B cell (primary cell): Measurements from ENCODE around the gene ABHD6. TPM values are rescaled to one million over a fixed set of nuclear protein-coding genes. Genes with fewer than 3 reads are reported as not detected.

Source experiments
- ATAC-seq: fragments of 200-7000 bp; cut with Tn5 transposase; one replicate; pipeline ENCODE4 v1.10.0; 2021; ENCODE audit warnings: low read depth, mild to moderate bottlenecking, moderate number of reproducible peaks, moderate library complexity
- CTCF ChIA-PET: fragments of 350-600 bp; sonication (Branson Sonifier 250); formaldehyde crosslinking; loops from one replicate; lab custom pipeline; 2021; ENCODE audit warnings: antibody characterized with exemption, inconsistent platforms; lab: Charles Lee
- POLR2A ChIA-PET: fragments of 350-600 bp; sonication (Branson Sonifier 250); formaldehyde crosslinking; loops from one replicate; lab custom pipeline; 2021; ENCODE audit warnings: antibody characterized with exemption; lab: Charles Lee
- DNase-seq: peaks from one replicate; pipeline ENCODE4 v3.0.0; 2013
- H2AFZ ChIP-seq: 2 replicates; pipeline ENCODE4 v1.6.1; 2012; ENCODE audit warnings: mild to moderate bottlenecking, low read depth, low read length; ENCODE audit not compliant: insufficient read depth, poor library complexity, severe bottlenecking
- H3K27ac ChIP-seq, 2 donors: 1 replicate in 1 of 2; 2 replicates in 1 of 2; pipeline ENCODE4 v1.5.1; 2012 to 2013; ENCODE audit warnings: low read length in 2 of 2, mild to moderate bottlenecking in 2 of 2, moderate library complexity in 1 of 2
- H3K27me3 ChIP-seq, 4 experiments: fragments of 200-600 bp in 1 of 4; sonication (generic) in 1 of 4; replicated peaks in 1 of 4; 1 replicate in 2 of 4; 2 replicates in 2 of 4; pipeline versions ENCODE4 v1.6.1 to v1.7.0; 2013 to 2016; ENCODE audit warnings: low read length in 3 of 4, mild to moderate bottlenecking in 2 of 4, mixed read lengths in 1 of 4, moderate library complexity in 1 of 4; ENCODE audit not compliant: insufficient read depth in 4 of 4, control insufficient read depth in 3 of 4; ENCODE audit errors: control extremely low read depth in 1 of 4
- H3K36me3 ChIP-seq, 2 experiments: replicated peaks in 1 of 2; 1 replicate in 1 of 2; 2 replicates in 1 of 2; pipeline versions ENCODE4 v1.6.1 to v1.7.1; 2013; ENCODE audit warnings: low read length in 1 of 2; ENCODE audit not compliant: insufficient read depth in 2 of 2, control insufficient read depth in 1 of 2; ENCODE audit errors: control extremely low read depth in 1 of 2, extremely low read depth in 1 of 2
- H3K4me1 ChIP-seq, 2 donors: fragments of 200-600 bp in 1 of 2; sonication (generic) in 1 of 2; 1 replicate in 1 of 2; 2 replicates in 1 of 2; pipeline versions ENCODE4 v1.5.1 to v1.6.1; 2013 to 2017; ENCODE audit warnings: low read length in 2 of 2; ENCODE audit not compliant: control insufficient read depth in 2 of 2, insufficient read depth in 2 of 2
- H3K4me2 ChIP-seq: replicated peaks from 2 replicates; pipeline ENCODE3; 2012; ENCODE audit warnings: mild to moderate bottlenecking, low read depth, low read length; ENCODE audit not compliant: poor library complexity, severe bottlenecking
- H3K4me3 ChIP-seq, 5 experiments: fragments of 200-600 bp in 1 of 5; sonication (generic) in 1 of 5; 1 replicate in 3 of 5; 2 replicates in 2 of 5; pipeline versions ENCODE4 v1.5.1 to v1.7.0; 2011 to 2016; ENCODE audit warnings: low read length in 4 of 5, mild to moderate bottlenecking in 4 of 5, low read depth in 2 of 5, control low read depth in 1 of 5, moderate library complexity in 1 of 5; ENCODE audit not compliant: insufficient read depth in 1 of 5; ENCODE audit errors: control extremely low read depth in 1 of 5, extremely low read depth in 1 of 5
- H3K79me2 ChIP-seq: fragments of 200-600 bp; sonication (generic); one replicate; pipeline ENCODE4 v1.6.0; 2016; ENCODE audit warnings: low read length; ENCODE audit not compliant: control insufficient read depth, insufficient read depth
- H3K9ac ChIP-seq: fragments of 200-600 bp; sonication (generic); 2 replicates; pipeline ENCODE4 v1.6.1; 2017; ENCODE audit warnings: mild to moderate bottlenecking, low read length, moderate library complexity
- H3K9me3 ChIP-seq, 3 donors: one replicate each; pipeline versions ENCODE4 v1.6.1 to v1.7.1; 2013; ENCODE audit warnings: low read length in 2 of 3; ENCODE audit not compliant: control insufficient read depth in 2 of 3, insufficient read depth in 1 of 3; ENCODE audit errors: control extremely low read depth in 1 of 3
- H4K20me1 ChIP-seq: 2 replicates; pipeline ENCODE4 v1.6.0; 2012; ENCODE audit warnings: mild to moderate bottlenecking, low read length; ENCODE audit not compliant: insufficient read depth, control insufficient read depth, poor library complexity, severe bottlenecking
- H3K27ac Mint-ChIP-seq: one replicate; pipeline ENCODE4 v1.8.0; 2021; ENCODE audit warnings: mixed read lengths
- H3K27me3 Mint-ChIP-seq: one replicate; pipeline ENCODE4 v1.8.0; 2021; ENCODE audit warnings: mixed read lengths
- H3K4me1 Mint-ChIP-seq: one replicate; pipeline ENCODE4 v1.8.0; 2021; ENCODE audit warnings: mixed read lengths
- H3K4me3 Mint-ChIP-seq: one replicate; pipeline ENCODE4 v1.8.0; 2021; ENCODE audit warnings: mixed read lengths
- H3K9me3 Mint-ChIP-seq: one replicate; pipeline ENCODE4 v1.8.0; 2022; ENCODE audit warnings: mixed read lengths; ENCODE audit not compliant: insufficient read depth
- EZH2 ChIP-seq: IDR thresholded peaks from 2 replicates; pipeline ENCODE4 v1.6.1; 2012; ENCODE audit warnings: borderline replicate concordance, low read depth, mild to moderate bottlenecking, moderate library complexity, low read length; ENCODE audit not compliant: insufficient read depth, poor library complexity, severe bottlenecking
- WGBS: methylation state at CpG from one replicate; pipeline ENCODE4 v1.1.5; 2013; ENCODE audit warnings: missing lambda C conversion rate; ENCODE audit not compliant: insufficient coverage; 5-methylcytosine and 5-hydroxymethylcytosine counted together
- intact Hi-C: fragments of 100-400 bp; cut with micrococcal nuclease; formaldehyde crosslinking; loops from one replicate; pipeline ENCODE4 v1.10.0; 2022
- polyA plus RNA-seq: library from polyadenylated mRNA; depleted of rRNA; stranded (reverse); fragments of >200 nt; gene quantifications from 2 replicates; pipeline ENCODE4 v1.2.3, GENCODE V29; 2012
- total RNA-seq, 2 donors: library from RNA; stranded (reverse); fragments of 120-200 nt in 1 of 2; gene quantifications; 1 replicate in 1 of 2; 2 replicates in 1 of 2; pipeline versions ENCODE4 v1.2.3 to v1.2.4, GENCODE V29; 2013 to 2022
- TF ChIP-seq, protein P1 (sequence below): fragments of 200-600 bp; IDR thresholded peaks from one replicate; pipeline ENCODE4 v1.8.0; 2022; ENCODE audit warnings: antibody characterized with exemption, mild to moderate bottlenecking

Gene ABHD6
- total and polyA plus RNA-seq, 2 donors (not counting 1 experiment from before 2014, with no cell fraction given) = 4.5 to 24.2 TPM

DNA sequence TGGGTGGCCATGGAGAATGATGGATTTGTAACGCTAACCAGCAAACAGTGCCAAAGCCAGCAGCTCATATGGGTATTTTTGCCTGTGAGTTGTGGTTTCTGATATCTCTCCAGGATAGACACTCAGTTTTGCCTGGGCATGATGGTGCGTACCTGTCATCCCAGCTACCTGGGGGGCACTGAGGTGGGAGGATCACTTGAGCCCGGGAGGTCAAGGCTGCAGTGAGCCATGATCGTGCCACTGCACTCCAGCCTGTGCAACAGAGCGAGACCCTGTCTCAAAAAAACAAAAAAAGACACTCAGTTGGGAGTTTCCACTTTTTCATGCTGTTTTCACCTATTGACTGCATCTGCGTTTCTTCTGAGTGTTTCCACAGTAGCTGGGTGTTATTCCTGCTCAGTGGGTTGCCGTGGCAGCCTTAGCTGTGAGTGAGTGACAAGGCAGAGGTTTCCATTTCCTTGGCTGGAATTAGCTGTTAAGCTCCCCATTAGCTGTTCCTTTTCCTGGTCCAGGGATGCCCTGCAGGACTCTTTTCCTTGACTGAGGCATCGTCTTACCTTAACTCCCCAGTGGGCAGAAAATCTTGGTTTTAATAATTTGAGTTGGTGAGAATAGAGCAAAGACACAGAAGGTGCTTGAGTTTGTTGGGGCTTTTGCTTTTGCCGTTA, 54.2 kb downstream of the ABHD6 start:
- no peaks in the 10 kb centered on the region for H3K4me1 ChIP-seq
- ATAC-seq (no peak), DNase-seq (no peak)
- H3K4me3 ChIP-seq = no peak overlapping the region
- H4K20me1 ChIP-seq = no peaks in the 10 kb centered on the region
- intact Hi-C loops = no loop called here
- 80% methylated on average over 8 of the region's 9 CpGs for WGBS
- no peak overlapping the region for H3K9ac ChIP-seq
- Mint-ChIP-seq H3K27me3 (no peaks in the 10 kb centered on the region), H3K4me3 (no peak overlapping the region), H3K27ac (peak overlapping the region; percentile 70), H3K9me3 (no peaks in the 10 kb centered on the region), H3K4me1 (no peaks in the 10 kb centered on the region)
- ChIA-PET CTCF (interaction anchor here (1.5 to 13.5 kb wide), 2 partner anchors 53 to 108 kb away, joined by 3 to 334 read pairs; no protein-coding TSS in a partner anchor), POLR2A (no interaction called here)
- H3K27me3 ChIP-seq = no peaks in the 10 kb centered on the region
- peaks cover 0 to 3% (median 0%) of the 10 kb centered on the region in 3 donors for H3K9me3 ChIP-seq
- no peaks in the 10 kb centered on the region for H3K79me2 ChIP-seq
- H3K27ac ChIP-seq = no peak overlapping the region
- H2AFZ ChIP-seq = no peak overlapping the region
- no peak for TF ChIP-seq EZH2
- TF ChIP-seq, protein P1, sequence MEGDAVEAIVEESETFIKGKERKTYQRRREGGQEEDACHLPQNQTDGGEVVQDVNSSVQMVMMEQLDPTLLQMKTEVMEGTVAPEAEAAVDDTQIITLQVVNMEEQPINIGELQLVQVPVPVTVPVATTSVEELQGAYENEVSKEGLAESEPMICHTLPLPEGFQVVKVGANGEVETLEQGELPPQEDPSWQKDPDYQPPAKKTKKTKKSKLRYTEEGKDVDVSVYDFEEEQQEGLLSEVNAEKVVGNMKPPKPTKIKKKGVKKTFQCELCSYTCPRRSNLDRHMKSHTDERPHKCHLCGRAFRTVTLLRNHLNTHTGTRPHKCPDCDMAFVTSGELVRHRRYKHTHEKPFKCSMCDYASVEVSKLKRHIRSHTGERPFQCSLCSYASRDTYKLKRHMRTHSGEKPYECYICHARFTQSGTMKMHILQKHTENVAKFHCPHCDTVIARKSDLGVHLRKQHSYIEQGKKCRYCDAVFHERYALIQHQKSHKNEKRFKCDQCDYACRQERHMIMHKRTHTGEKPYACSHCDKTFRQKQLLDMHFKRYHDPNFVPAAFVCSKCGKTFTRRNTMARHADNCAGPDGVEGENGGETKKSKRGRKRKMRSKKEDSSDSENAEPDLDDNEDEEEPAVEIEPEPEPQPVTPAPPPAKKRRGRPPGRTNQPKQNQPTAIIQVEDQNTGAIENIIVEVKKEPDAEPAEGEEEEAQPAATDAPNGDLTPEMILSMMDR = no peak
- H3K4me2 ChIP-seq = no peak overlapping the region
- peaks cover 0 to 18% of the 10 kb centered on the region in 2 experiments for H3K36me3 ChIP-seq

DNA sequence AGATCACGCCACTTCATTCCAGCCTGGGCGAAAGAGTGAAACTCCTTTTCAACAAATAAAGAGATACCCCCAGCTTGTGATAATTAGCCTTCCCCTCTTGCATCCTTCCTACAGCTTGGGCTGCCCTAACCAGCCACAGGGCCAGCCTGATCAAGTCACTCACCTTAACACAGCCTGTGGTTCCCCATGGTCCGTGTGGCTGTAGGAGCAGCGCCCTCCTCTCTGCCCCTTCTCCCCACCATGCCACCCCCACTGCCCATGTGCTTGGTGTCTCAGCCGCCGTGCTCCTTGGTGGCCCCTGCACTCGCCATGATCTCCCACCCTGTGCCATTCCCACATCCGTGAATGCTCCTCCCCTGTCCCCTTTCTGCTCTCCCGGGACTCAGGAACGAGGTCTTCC, 55.3 kb downstream of the ABHD6 start:
- ChIA-PET CTCF (interaction anchor here (0.5 to 13.5 kb wide), 4 partner anchors 13 to 158 kb away, joined by 3 to 334 read pairs (median 3); partner anchors contain the start of genes HTD2 and RPP14), POLR2A (no interaction called here)
- Histone ChIP-seq H3K9me3 (peaks cover 0 to 3% (median 0%) of the 10 kb centered on the region in 3 donors), H3K4me1 (no peaks in the 10 kb centered on the region), H4K20me1 (no peaks in the 10 kb centered on the region), H3K27me3 (no peaks in the 10 kb centered on the region), H3K9ac (no peak overlapping the region), H3K79me2 (no peaks in the 10 kb centered on the region), H3K4me2 (no peak overlapping the region), H3K27ac (no peak overlapping the region), H2AFZ (no peak overlapping the region), H3K36me3 (peaks cover 0 to 7% of the 10 kb centered on the region in 2 experiments), H3K4me3 (no peak overlapping the region)
- ATAC-seq = no peak
- WGBS = 98% methylated on average over 10 of the region's 10 CpGs
- Mint-ChIP-seq H3K27me3 (no peaks in the 10 kb centered on the region), H3K4me3 (no peak overlapping the region), H3K27ac (no peak overlapping the region), H3K9me3 (no peaks in the 10 kb centered on the region), H3K4me1 (no peaks in the 10 kb centered on the region)
- TF ChIP-seq, protein P1 = no peak
- no peak for TF ChIP-seq EZH2
- intact Hi-C loops = no loop called here
- DNase-seq = no peak
